Activated CD8-positive, alpha-beta memory T cell treated with anti-CD3 and anti-CD28 coated beads for 4 hours (primary cell): ENCODE measurements around the gene GALE.
"Not testable (repeated sequence)": the region's sequence is repeated elsewhere in the genome, so short reads cannot be mapped to it uniquely, and the experiment has no call there.

Experiments used
- DNase-seq, 2 donors: peaks; one replicate each; pipeline ENCODE4 v3.0.0-alpha.2; 2020; ENCODE audit warnings: low read depth in 2 of 2

GALE gene

DNA sequence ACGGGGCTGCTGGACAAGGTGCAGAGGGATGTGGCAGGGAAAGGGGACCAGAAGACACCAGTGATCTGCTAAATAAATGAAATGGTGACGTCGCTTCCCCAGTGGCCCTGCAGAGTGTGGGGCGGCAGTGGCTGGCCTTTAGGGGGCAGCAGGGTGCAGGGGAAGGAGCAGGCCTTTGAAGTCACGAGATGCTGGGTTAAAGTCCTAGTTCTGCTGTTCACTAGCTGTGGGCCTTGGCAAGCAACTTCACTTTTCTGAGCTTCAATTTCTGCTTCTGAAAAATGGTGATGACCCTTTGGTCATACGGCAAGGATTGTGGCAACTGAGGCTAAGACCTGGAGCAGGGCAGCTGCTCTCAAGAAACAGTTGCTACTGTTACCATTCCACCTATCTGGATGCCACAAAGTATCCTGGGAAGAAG is 9.2 kb upstream of the GALE start:
- peak; percentile 45 to 63 for DNase-seq

DNA sequence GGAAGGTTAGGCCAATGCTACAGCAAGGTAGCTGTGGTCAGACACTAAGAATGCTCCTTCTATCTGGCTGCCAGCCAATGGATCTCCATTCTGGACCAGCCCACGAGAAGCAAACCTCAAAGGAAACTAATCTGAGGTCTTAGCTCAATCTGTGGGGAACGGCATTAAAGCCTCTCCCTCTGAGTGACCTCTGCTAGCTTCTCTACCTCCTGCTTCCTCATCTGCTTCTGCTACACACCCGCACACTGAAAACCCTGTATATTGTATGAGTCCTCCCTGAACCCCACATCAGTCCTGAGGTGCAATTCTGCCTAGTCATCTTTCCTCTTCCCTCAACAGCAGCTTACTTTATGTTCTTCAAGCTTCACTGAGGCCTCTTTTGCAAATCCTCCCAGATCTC is 6.9 kb upstream of the GALE start:
- no peak for DNase-seq

DNA sequence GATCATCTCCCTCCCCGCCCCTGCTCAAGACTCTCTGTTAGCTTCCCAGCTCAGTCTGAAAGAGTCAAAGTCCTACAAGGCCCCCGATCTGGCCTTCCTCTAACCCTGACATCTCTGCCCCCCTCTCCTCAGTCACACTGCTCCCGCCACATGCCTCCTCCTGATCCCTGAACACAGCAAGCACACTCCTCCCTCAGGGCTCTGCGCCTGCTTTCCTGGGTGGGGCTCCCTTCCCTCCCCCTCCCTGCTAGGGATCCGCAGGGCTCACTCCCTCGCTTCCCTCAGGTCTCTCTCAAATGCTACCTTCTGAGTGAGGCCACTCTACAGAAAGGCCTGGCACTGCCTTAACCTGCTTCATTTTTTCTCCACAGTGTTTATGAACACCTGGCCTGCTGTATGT is 5.7 kb upstream of the GALE start:
- DNase-seq: no peak

DNA sequence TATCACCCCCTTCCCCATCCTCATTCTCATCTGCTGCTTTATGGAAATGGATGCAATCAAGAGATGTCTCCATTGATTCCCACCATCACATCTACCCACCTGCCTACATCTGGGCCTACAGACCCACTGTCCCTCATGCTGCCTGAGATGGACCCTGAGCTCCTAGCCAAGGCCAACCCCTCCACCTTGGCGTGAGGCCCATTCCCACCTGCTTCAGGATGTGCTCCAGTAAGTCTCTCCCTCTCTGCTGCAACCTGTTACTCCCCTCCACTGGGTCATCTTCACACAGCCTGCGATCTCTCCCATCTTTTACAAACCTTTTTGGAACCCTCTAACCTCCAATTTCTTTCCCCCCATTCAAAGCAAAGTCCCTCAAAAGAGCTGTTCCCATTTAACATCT is 4.5 kb upstream of the GALE start:
- no peak for DNase-seq

DNA sequence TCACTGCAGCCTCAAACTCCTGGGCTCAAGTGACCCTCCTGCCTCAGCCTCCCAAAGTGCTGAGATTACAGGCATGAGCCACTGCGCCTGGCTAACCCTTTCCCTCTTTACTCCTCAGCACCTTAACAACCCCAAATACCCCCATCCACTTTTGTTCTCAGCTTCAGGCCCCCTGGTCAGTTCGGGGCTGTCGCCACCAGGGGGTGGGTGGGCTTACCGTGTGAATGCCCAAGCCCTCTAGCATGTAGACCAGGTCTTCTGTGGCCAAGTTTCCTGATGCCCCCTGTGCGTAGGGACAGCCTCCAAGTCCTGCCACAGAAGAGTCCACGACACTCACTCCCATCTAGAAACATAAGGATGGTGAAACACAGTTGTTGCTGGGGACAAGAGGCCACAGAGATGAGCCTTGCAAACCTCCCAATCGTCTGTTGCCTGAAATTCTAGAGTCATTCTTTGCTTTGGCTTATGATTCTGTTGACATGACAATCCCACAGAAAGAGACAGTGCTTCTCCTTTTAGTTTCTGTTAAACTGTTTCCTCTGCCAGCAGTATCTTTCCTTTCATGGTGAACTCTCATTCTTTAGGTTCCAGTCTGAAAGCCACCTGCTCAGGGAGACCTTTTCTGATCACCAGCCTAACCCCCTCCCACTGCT is 3.8 kb upstream of the GALE start:
- no peak for DNase-seq

DNA sequence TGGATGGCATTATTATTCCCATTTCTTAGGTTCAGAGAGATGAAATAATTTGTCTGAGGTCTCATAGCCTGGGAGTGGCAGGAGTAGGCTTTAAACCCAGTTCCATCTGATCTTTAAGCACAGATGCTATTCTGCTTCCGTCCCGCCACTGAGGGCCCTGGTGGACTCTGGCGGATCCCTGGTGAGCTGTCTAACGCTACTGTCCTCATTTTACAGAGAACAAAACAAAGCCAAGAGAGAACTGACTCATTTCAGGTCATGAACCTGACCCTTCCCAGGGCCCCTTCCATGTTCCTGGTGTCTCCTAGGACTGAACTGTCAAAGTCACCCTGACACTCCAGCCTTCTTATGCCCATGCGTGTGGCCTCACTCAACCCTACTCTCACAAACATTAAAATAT is 3.1 kb upstream of the GALE start:
- no peak for DNase-seq

DNA sequence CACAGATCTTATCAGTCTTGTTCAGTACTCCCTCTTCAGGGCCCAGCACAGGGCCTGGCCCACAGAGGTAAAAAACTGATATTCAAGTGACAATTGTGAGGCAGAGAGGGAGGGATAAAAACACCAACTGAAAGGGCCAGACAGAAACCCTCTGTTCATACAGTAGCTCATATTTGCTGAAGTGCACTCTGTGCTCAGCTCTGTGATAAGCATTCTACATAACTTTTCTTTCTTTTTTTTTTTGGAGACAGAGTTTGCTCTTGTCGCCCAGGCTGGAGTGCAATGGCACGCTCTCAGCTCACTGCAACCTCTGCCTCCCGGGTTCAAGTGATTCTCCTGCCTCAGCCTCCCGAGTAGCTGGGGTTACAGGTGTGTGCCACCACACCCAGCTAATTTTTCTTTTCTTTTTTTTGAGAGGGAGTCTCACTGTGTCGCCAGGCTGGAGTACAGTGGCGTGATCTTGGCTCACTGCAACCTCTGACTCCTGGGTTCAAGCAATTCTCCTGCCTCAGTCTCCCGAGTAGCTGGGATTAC is 2.3 kb upstream of the GALE start:
- DNase-seq: not testable (repeated sequence)

DNA sequence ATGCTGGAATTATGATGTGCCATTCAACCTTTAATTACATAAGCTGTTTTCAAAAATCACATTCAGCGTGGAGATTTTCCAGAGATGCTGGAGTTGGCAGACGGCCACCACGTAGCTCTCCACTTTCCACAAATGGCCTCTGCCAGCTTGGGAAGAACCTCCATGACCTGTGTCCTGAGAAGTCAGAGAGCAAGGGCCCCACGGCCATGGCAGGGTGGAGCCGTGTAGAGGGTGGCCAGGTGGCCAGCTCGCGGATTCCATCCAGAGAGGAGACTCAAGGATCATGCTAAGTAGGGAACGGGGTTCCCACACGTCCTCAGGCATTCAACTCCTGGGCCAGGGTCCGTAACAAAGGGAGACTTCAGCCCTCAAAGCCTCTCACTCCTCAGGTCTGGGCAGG is 1.3 kb upstream of the GALE start:
- DNase-seq: no peak

DNA sequence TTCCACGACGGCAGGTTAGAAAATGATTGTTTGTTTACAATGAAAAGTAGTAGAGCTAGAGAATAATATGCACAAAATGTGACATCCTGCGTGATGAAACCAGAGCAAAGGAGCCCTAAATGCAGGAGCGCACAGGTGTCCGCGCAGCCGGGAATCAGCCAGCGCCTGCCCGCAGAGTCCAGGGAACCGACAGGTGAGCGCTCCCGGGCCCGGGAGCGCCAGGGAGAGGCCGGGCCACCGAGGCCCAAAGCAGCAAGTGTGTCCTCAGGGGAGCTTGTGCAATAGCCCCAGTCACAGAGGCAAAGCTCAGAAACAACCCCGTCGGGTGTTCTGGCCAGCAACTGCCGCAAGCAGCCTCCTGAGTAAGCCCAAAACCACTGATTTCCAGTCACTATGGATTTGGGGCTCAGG is 789 bp upstream of the GALE start:
- DNase-seq: no peak

DNA sequence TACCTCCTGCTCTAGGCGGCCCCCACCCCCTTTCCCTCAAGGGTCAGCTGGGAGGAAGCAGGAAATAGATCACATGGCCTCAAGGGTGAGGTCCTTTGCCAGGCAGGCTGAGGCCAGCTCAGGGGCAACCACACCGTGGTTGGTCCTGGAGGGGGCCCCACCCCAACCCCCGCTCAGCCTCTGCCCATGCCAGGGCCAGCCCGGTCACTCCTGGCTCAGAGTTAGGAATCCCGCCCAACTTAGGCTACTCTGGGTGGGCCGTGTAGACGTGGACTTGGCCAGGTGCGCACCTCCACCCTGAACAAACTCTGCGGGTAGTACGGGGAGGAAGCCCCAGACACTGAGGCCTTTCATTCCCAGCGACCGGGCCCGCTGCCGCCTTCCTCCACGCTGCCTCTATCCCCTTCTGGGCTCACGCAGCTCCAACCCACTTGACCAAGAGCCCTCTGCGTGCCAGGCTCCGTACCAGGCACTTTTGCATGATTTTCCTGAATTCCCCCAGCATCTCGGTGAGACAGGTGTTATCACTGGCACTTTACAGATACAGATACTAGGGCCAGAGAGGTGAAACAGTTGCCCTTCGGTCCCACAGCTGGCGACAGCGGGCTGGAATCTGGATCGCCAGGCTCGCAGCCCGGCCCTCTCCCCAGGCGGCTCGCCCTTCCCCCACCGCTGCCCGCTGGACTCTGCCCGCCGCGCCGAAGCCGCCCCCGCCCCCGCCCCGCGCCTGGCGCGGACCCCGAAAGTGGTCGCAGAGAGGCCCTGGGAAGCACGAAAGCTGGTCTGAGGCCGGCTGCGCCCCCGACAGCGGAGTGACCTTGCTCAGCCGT is 769 bp downstream of the GALE start:
- no peak for DNase-seq

DNA sequence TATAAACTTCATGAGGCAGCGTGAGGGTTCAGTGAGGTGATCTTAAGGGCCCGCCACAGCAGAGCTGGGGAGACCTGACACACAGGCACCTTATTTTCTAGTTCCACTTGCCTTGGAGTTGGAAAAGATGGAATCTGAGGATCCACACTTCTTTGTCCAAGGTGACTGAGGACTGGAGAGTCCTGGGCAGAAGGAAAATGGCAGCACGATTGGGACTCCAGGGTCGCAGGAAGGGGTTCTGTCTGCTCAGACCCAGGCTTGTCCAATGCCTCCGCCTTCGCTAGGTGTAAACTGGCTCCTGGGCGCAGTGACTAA is 1.3 kb downstream of the GALE start:
- no peak for DNase-seq

DNA sequence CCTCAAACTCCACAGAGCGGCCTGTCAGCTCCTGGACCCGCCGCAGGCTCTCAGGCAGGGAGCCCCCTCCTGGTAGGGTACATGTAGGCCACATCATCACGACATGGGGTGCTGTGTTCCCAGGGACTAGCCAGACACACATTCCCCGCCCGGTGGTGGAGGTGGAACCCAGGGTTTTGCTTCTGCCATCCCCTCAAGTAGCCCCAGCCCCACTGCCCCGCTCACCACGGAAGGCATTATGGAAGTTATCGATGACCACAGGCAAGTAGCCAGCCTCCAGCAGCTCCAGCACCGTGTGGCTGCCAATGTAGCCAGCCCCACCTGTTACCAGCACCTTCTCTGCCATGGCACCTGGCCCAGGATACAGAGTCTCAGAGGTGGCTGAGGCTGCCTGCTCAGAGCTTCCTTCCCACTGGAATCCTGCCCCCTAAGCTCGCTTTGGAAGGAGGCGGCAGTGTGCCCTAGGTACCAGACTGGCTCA is 1.9 kb downstream of the GALE start:
- DNase-seq: no peak

DNA sequence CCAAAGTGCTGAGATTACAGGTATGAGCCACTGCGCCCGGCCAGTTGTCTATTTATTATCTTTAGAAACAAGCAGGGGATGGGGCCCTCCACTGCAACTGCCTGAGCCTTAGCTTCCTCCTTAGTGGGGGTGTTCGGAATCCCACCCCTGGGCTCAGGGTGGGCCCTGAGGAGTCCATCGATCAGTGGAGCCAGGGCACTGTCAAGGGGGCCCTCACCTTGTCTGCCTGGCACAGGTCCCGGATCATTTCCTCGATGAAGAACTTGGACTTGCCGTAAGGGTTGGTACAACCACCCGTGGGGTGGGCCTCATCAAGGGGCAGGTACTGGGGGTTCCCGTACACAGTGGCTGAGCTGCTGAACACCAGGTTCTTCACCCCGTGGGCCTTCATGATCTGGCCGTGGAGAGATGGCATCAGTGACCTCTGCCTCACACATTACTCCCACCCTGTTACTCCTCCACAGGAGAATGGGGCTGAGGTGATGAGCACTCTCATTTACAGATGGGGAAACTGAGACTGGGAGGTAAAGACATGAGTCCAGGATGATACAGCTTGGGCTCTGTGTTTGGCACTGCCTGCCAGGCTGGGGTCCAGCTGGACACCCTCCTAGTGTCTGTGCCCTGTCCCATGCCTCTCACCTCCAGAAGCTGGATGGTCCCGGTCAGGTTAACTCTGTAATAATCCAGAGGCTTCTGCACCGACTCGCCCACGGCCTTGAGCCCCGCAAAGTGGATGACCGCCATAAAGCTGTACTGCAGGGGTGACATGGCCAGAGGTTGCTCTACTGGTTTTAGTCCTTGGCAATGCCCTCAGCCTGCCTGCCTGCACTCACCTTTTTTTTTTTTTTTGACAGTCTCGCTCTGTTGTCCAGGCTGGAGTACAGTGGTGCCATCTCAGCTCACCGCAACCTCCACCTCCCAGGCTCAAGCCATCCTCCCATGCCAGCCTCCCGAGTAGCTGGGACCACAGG is 2.8 kb downstream of the GALE start:
- DNase-seq: no peak

DNA sequence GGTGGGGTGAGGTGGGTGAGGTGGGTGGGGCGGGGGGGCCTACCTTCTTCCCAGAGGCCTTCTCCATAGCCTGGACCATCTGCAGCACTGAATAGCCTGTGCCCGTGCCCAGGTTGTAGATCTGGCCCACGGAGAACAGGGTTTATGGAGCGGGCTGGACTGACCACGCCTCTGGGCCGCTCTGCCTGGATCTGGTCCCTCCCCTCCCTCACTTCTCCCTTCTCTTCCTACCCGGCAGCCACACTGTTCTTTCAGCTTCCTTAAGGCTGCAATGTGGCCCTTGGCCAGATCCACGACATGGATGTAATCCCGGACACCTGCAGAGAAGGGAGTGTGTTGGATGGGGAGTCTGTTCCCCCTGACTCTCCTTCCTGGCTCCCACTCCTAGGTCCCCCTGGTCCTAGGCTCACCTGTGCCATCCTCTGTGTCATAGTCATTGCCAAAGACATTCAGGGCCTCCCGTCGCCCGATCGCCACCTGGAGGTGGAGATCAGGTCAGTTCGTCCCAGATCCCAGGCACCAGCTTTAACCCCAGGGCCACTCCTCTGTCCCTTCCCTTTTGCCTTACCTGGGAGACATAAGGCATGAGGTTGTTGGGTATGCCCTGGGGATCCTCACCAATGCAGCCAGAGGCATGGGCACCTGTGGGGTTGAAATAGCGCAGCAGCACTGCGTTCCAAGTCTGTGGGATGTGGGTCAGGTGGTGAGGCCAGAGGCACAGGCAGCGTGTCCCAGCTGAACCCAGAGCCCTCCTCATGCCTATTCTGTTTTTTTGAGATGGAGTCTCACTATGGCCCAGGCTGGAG is 3.9 kb downstream of the GALE start:
- no peak for DNase-seq

DNA sequence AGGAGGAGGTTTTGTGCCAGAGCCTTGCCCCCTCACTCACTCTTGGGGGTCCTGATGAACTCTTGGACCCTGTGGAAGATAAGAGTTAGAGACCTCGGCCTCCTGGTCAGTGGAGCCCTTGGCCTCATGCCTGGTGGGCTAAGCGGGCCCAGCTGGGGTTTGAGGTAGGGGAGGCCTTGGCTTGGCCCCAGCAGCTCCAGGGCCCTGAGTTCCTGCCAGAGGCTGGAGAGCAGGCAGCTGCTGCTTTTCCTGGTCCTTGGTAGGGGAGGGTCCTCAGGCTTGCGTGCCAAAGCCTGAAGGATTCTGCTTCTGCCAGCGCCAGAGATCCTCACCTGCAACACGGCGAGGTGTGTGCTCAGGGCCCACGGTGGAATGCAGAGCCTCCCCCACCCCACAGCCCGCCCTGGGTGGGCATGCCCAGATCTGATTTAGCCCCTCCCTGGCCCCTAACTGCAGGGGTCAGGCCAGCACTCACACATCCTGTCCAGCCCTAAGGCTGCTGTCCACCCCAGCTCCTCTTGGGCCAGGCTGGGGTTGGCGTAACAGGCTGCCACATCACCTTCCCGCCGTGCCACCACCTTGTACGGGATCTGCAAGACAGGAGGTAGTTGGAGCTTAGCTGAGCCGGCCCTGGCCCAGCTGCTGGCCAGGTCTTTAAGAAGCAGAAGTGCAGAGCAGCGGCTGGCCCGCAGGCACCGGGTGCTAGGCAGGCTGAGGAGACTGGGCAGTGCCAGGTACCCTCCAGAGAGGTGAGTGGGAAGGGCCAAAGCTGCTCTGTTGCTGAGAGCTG is 4.7 kb downstream of the GALE start:
- DNase-seq: no peak

DNA sequence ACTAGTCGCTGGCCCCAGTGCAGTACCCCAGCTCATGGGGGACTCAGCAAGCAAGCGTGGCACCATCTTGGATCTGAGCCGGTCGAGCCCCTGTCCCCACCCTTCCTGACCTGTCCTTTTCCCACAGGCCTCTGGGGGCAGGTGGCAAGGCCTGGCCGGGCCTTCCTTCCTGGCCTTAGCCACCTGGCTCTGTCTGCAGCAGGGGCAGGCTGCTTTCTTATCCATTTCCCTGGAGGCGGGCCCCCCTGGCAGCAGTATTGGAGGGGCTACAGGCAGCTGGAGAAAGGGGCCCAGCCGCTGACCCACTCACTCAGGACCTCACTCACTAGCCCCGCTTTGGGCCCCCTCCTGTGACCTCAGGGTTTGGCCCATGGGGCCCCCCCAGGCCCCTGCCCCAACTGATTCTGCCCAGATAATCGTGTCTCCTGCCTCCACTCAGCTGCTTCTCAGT is 5.8 kb downstream of the GALE start:
- DNase-seq: not testable (repeated sequence)

DNA sequence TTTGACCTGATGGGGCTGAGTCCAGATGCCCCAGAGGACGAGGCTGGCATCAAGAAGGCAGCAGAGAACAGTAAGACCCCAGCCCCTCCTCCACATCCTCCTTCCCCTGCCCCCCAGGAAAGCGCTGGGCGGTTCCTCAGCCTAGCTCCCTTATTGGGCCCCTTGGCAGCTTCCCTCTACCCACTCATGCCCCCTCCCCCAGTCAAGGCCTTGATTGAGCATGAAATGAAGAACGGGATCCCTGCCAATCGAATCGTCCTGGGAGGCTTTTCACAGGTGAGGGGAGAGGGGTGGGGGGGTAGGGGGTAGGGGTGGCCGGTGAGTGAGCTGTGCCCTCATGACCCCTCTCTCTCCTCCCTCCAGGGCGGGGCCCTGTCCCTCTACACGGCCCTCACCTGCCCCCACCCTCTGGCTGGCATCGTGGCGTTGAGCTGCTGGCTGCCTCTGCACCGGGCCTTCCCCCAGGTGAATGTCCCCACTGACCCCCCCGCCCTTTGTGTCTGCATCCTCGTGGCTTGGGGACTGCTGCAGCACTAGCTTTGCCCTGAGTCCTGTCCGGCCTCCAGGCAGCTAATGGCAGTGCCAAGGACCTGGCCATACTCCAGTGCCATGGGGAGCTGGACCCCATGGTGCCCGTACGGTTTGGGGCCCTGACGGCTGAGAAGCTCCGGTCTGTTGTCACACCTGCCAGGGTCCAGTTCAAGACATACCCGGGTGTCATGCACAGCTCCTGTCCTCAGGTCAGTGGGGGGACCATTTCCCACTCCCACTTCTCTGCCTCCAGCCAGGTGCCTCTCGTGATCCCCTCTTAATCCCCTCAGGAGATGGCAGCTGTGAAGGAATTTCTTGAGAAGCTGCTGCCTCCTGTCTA is 6.5 kb downstream of the GALE start:
- DNase-seq: no peak

DNA sequence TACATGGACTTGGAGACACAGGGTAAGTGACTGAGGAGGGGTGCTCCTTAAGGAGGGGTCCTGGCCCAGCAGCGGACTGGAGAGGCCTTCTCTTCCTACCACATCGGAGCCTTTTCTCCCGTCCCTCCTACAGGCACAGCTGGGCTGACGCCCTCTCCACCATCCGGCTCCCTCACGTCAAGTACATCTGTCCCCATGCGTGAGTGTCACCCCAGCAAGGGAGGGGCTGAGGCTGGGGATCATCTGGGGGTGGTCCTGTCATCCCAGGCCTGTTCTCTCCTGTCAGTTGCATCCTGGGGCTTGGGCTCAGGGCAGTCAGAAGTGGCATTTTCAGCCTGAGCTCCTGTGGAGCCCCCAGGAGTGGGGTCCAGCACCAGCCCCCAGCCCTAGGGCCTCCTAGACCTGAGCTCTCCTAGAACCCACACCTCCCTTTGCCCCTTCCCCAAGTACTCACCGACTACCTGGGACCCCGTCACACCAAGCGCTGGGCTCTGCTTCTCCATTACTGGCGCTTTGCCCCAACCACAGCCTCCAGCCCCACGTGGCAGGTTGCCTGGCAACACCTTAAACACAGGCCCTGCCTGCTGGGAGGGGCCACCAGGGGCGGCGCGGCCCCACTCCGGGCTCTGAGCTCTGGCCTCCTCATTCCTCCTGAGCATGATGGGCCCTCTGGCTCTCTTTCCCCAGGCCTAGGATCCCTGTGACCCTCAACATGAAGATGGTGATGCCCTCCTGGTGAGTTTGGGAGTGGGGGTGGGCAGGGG is 7.4 kb downstream of the GALE start:
- no peak for DNase-seq
